Right ventricle myocardium inferior (tissue), 1 donor: ENCODE measurements around the gene FGR. TPM values are rescaled to one million over a fixed set of nuclear protein-coding genes. Genes with fewer than 3 reads are reported as not detected.
"Not testable (repeated sequence)": the region's sequence is repeated elsewhere in the genome, so short reads cannot be mapped to it uniquely, and the experiment has no call there.

Experiments used
- ATAC-seq: fragments of 200-7000 bp; cut with Tn5 transposase; one replicate; pipeline ENCODE4 v1.9.1; 2020; ENCODE audit warnings: mild to moderate bottlenecking, moderate library complexity
- DNase-seq: peaks from one replicate; pipeline ENCODE4 v3.0.0; 2021; ENCODE audit errors: missing footprints
- intact Hi-C: fragments of 100-400 bp; cut with DNase I; formaldehyde crosslinking; loops from one replicate; pipeline ENCODE4 v1.11.0; 2022
- total RNA-seq: library from RNA; stranded (reverse); fragmentation: NEBNext Ultra II Directional; extraction: Animal tissue kit (Norgen Biotek cat#: 25700); gene quantifications from one replicate; pipeline ENCODE4 v1.2.1, GENCODE V29; 2021
- donor health status: DM: no; HTN: yes; CAD: no; lungs with severe emphysema.

The FGR gene
- total RNA-seq, 1 donor from 2014 or later = 5.1 TPM

GRCh38 chr1:27644369-27645070, 9.5 kb upstream of the FGR start:
- DNase-seq (no peak), ATAC-seq (no peak)
- intact Hi-C loops = no loop called here

- peak; percentile 73 for ATAC-seq
- intact Hi-C loops = no loop called here
- DNase-seq = peak; percentile 75
Observed at GRCh38 chr1:27643600-27644368, 8.8 kb upstream of the FGR start.

- DNase-seq, intact Hi-C loops, ATAC-seq: not testable (repeated sequence)
Observed at GRCh38 chr1:27640514-27640913, 5.5 kb upstream of the FGR start.

- ATAC-seq (no peak), DNase-seq (no peak)
- intact Hi-C loops = no loop called here
Observed at GRCh38 chr1:27638805-27639204, 3.8 kb upstream of the FGR start.

GRCh38 chr1:27638047-27638734, 3.2 kb upstream of the FGR start:
- DNase-seq (no peak), ATAC-seq (no peak)
- intact Hi-C loops = no loop called here

GRCh38 chr1:27635396-27636142, 584 bp upstream of the FGR start:
- intact Hi-C loops = no loop called here
- ATAC-seq (no peak), DNase-seq (no peak)

GRCh38 chr1:27634177-27634984, 604 bp downstream of the FGR start:
- ATAC-seq = peak; percentile 58
- peak; percentile 85 for DNase-seq
- intact Hi-C loops = no loop called here

- intact Hi-C loops = loop anchor here (2.0 kb wide), 1 partner anchor 25 kb away; no protein-coding TSS in a partner anchor
- DNase-seq (no peak), ATAC-seq (no peak)
Observed at GRCh38 chr1:27633640-27634176, 1.3 kb downstream of the FGR start.

- intact Hi-C loops = loop anchor here (2.0 kb wide), 1 partner anchor 26 kb away; no protein-coding TSS in a partner anchor
- ATAC-seq (no peak), DNase-seq (no peak)
Observed at GRCh38 chr1:27633298-27633610, 1.7 kb downstream of the FGR start.

- no peak for DNase-seq
- no peak for ATAC-seq
- intact Hi-C loops = loop anchor here (2.0 kb wide), 1 partner anchor 26 kb away; no protein-coding TSS in a partner anchor
Observed at GRCh38 chr1:27632387-27633297, 2.3 kb downstream of the FGR start.

GRCh38 chr1:27630859-27631491, 4.0 kb downstream of the FGR start:
- intact Hi-C loops = no loop called here
- ATAC-seq (peak; percentile 33), DNase-seq (peak; percentile 73)

GRCh38 chr1:27628712-27629111, 6.3 kb downstream of the FGR start:
- intact Hi-C loops = no loop called here
- DNase-seq = no peak

GRCh38 chr1:27627733-27628132, 7.3 kb downstream of the FGR start:
- intact Hi-C loops, ATAC-seq, DNase-seq: not testable (repeated sequence)

More at GRCh38 chr1:27628712-27629111, 6.3 kb downstream of the FGR start:
- ATAC-seq = no peak

GRCh38 chr1:27627061-27627460, 7.9 kb downstream of the FGR start:
- ATAC-seq (no peak), DNase-seq (no peak)
- intact Hi-C loops = no loop called here

GRCh38 chr1:27626031-27626935, 8.7 kb downstream of the FGR start:
- intact Hi-C loops = no loop called here
- peak; percentile 27 for ATAC-seq

More at GRCh38 chr1:27626031-27626935, 8.7 kb downstream of the FGR start:
- DNase-seq = no peak
